Lower leg skin (tissue), 3 donors: ENCODE results near the gene KRT6A.

ENCODE experiments used
- CTCF ChIP-seq, 3 donors: fragments of 450-650 bp; IDR thresholded peaks; one replicate each; pipeline ENCODE4 v1.5.1; 2016; ENCODE audit warnings: antibody characterized with exemption in 3 of 3, mild to moderate bottlenecking in 3 of 3, moderate library complexity in 2 of 3
- POLR2A ChIP-seq, 2 donors: fragments of 450-650 bp; IDR thresholded peaks; one replicate each; pipeline ENCODE4 v1.6.1; 2016 to 2017; ENCODE audit warnings: antibody characterized with exemption in 2 of 2, mild to moderate bottlenecking in 1 of 2, moderate library complexity in 1 of 2

- no peak for TF ChIP-seq CTCF (IDR thresholded peaks at IDR 0.05)
- TF ChIP-seq POLR2A (IDR thresholded peaks at IDR 0.05): no peak
These were observed 37.2 kb downstream of the KRT6A start for GRCh38 chr12:52455821-52456220.
